Calu3 (cell line): ENCODE measurements around the gene F5. TPM values are rescaled to one million over a fixed set of nuclear protein-coding genes. Genes with fewer than 3 reads are reported as not detected.
A peak's percentile ranks its signal among the peaks of the same experiment; 100 is the strongest.
"Not testable (repeated sequence)": the region's sequence is repeated elsewhere in the genome, so short reads cannot be mapped to it uniquely, and the experiment has no call there.

ENCODE experiments used
- BruUV-seq: library from RNA; stranded (reverse); fragments of 400-500 nt; replicated peaks from 2 replicates; lab custom pipeline; 2021; lab: Mats Ljungman, UMichigan
- CTCF ChIA-PET: fragments of 300-600 bp; sonication (Branson Sonifier 250); formaldehyde crosslinking; loops from one replicate; lab custom pipeline; 2022; ENCODE audit warnings: antibody characterized with exemption; lab: Charles Lee
- DNase-seq: peaks from one replicate; pipeline ENCODE4 v3.0.0; 2022
- H3K27ac Mint-ChIP-seq: one replicate; pipeline ENCODE4 v1.8.0; 2022; ENCODE audit warnings: mixed read lengths; ENCODE audit not compliant: unreplicated experiment
- H3K27me3 Mint-ChIP-seq: one replicate; pipeline ENCODE4 v1.8.0; 2022; ENCODE audit warnings: mixed read lengths; ENCODE audit not compliant: unreplicated experiment
- H3K36me3 Mint-ChIP-seq: one replicate; pipeline ENCODE4 v1.8.0; 2022; ENCODE audit warnings: mild to moderate bottlenecking, moderate library complexity, mixed read lengths; ENCODE audit not compliant: insufficient read depth, unreplicated experiment
- H3K4me1 Mint-ChIP-seq: one replicate; pipeline ENCODE4 v1.8.0; 2022; ENCODE audit warnings: mild to moderate bottlenecking, low read depth, mixed read lengths; ENCODE audit not compliant: unreplicated experiment
- H3K4me3 Mint-ChIP-seq: one replicate; pipeline ENCODE4 v1.8.0; 2022; ENCODE audit warnings: mild to moderate bottlenecking, low read depth, moderate library complexity, mixed read lengths; ENCODE audit not compliant: unreplicated experiment
- H3K9me3 Mint-ChIP-seq: one replicate; pipeline ENCODE4 v1.8.0; 2022; ENCODE audit warnings: low read depth, mixed read lengths; ENCODE audit not compliant: unreplicated experiment
- CTCF ChIP-seq: fragments of 200-600 bp; IDR thresholded peaks from one replicate; pipeline ENCODE4 v1.8.0; 2022; ENCODE audit warnings: antibody characterized with exemption; ENCODE audit not compliant: unreplicated experiment
- intact Hi-C: fragments of 100-400 bp; cut with micrococcal nuclease; formaldehyde crosslinking; loops from one replicate; pipeline ENCODE4 v1.10.0; 2022; ENCODE audit not compliant: unreplicated experiment
- total RNA-seq: library from RNA; stranded (reverse); gene quantifications from 2 replicates; pipeline ENCODE4 v1.2.3, GENCODE V29; 2022

Gene F5
- total RNA-seq, 1 experiment from 2014 or later: 8.1 TPM

- CTCF ChIA-PET: interaction anchor here (0.9 to 1.7 kb wide), 6 partner anchors 17 to 83 kb away, joined by 3 to 15 read pairs (median 4); partner anchors contain the start of gene SLC19A2
- BruUV-seq: no TSS peak
- no peak for DNase-seq
- no peak for TF ChIP-seq CTCF
- Mint-ChIP-seq H3K4me1 (peaks cover 12% of the 10 kb centered on the region), H3K9me3 (no peaks in the 10 kb centered on the region), H3K27me3 (no peaks in the 10 kb centered on the region), H3K36me3 (no peaks in the 10 kb centered on the region), H3K4me3 (no peak overlapping the region), H3K27ac (no peak overlapping the region)
- intact Hi-C loops: loop anchor here (5.0 kb wide), 2 partner anchors 178 to 943 kb away; partner anchors contain the start of genes BLZF1 and NME7
These were observed 40.8 kb downstream of the F5 start for GRCh38 chr1:169545472-169545871.

GRCh38 chr1:169538998-169539871 is 47.0 kb downstream of the F5 start:
- Mint-ChIP-seq H3K9me3 (no peaks in the 10 kb centered on the region), H3K4me1 (peaks cover 26% of the 10 kb centered on the region), H3K27ac (peak overlapping the region; percentile 4), H3K4me3 (no peak overlapping the region), H3K36me3 (no peaks in the 10 kb centered on the region), H3K27me3 (no peaks in the 10 kb centered on the region)
- intact Hi-C loops: loop anchor here (2.0 kb wide), 2 partner anchors 52 to 72 kb away; no protein-coding TSS in a partner anchor
- BruUV-seq: no TSS peak
- TF ChIP-seq CTCF: no peak
- CTCF ChIA-PET: no interaction called here
- DNase-seq: peak; percentile 63

- H3K36me3 Mint-ChIP-seq: no peaks in the 10 kb centered on the region
- no peak for DNase-seq
- no peak overlapping the region for H3K27ac Mint-ChIP-seq
- H3K4me1 Mint-ChIP-seq: peaks cover 68% of the 10 kb centered on the region
- BruUV-seq: no TSS peak
- no peaks in the 10 kb centered on the region for H3K9me3 Mint-ChIP-seq
- no peaks in the 10 kb centered on the region for H3K27me3 Mint-ChIP-seq
- CTCF ChIA-PET: interaction anchor here (0.6 kb wide), 1 partner anchor 819 kb away, joined by 3 read pairs; no protein-coding TSS in a partner anchor
- intact Hi-C loops: no loop called here
- no peak for TF ChIP-seq CTCF
- no peak overlapping the region for H3K4me3 Mint-ChIP-seq
These were observed 51.6 kb downstream of the F5 start for GRCh38 chr1:169534653-169535052.

- Mint-ChIP-seq H3K27ac (peak overlapping the region; percentile 47), H3K4me3 (peak overlapping the region; percentile 41), H3K4me1 (peaks cover 68% of the 10 kb centered on the region)
- intact Hi-C loops, H3K27me3 Mint-ChIP-seq, H3K9me3 Mint-ChIP-seq, BruUV-seq, H3K36me3 Mint-ChIP-seq, DNase-seq: not testable (repeated sequence)
- CTCF ChIA-PET: interaction anchor here (0.6 kb wide), 1 partner anchor 818 kb away, joined by 3 read pairs; no protein-coding TSS in a partner anchor
These were observed 52.6 kb downstream of the F5 start for GRCh38 chr1:169533528-169534190.
